Measurements from ENCODE around the gene MKRN3.
"Not testable (repeated sequence)": the region's sequence is repeated elsewhere in the genome, so short reads cannot be mapped to it uniquely, and the experiment has no call there.

MKRN3 gene

DNA sequence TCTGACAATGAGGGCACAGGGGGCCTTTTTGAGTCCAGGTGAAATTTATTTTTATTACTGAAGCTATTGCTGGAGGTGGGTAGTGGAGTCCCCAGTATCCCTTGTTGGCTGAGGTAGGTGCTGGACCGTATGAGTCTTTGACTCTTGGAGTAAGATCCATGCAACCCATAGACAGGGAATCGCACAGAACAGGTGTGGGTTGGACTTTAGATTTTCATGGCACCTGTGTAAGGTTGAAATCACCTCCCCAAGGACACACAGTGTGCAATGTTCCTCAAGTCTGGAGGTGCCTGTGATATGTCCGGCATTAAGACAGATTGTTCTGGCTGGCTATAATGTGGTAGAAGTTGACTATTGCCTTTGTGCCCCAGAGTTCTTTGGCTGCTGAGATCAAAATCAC, 23.5 kb downstream of the MKRN3 start:
- DNase-seq = no peak

DNA sequence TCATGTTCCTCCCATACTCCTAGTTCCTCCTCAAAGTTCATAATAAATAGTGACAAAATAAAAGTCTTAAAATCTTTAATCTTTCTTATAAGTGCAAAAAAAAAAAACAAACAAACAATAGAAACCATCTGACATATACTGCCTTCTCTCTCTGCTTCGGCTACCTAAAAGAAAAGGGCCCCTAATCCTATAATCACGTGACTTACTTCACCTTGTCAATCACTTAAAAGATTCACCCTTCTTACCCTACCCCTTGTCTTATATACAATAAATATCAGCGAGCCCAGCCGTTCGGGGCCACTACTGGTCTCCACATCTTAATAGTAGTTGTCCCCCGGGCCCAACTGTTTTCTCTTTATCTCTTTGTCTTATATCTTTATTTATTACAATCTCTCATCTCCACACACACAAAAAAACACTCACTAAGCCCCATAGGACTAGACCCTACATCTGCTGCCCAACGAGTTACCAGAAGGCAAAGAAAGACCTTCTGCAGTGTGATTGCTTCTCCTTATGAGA, 28.8 kb downstream of the MKRN3 start:
- no peak for DNase-seq

DNA sequence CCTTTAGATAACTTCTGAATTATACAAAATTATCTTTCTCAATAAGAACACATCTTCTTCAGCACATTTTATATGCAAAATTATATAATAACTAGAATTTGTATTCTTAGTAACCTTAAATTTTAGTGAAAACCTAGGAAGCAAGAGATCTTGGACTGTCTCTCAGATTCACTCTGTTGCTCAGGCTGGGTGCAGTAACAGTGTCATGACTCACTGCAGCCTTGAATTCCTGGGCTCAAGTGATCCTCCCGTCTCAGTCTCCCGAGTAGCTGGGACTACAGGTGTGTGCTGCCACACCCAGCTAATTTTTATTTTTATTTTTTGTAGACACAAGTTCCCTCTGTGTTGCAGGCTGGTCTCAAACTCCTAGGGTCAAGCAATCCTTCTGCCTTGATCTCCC, 29.9 kb downstream of the MKRN3 start:
- no peak for DNase-seq

DNA sequence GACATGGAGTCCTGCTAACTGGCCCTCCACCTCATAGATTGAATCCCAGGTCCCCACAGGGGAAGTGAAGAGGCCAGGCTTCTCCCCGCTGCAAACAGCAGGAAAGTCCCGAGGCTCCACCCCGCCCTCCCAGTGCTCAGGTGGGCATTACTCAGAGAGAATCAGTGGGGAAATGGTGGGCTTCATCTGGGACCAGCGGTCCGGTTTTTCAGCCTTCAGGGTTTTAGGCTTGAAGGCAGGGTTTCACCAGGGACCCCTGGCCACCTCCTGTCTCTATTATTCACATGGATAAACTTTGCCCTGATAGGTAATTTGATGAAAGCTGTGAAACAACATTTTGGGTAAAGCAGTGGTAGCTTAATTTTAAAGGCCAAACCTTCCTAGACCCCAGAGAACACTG, 31.3 kb downstream of the MKRN3 start:
- DNase-seq = no peak

DNA sequence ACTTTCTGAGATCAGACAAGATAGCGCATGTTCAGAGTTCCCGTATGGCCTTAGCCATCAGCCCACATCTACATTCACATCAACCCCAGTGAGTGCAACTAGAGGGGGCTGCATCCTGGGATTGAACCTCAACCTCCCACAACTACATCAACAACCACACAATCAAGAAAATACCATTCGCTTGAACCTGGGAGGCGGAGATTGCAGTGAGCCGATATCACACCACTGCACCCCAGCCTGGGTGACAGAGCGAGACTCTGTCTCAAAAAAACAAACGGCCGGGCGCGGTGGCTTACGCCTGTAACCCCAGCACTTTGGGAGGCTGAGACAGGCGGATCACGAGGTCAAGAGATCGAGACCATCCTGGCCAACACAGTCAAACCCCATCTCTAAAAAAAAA, 31.8 kb downstream of the MKRN3 start:
- DNase-seq = not testable (repeated sequence)

GRCh38 chr15:23599053-23599452, 33.6 kb downstream of the MKRN3 start:
- no peak for DNase-seq

DNA sequence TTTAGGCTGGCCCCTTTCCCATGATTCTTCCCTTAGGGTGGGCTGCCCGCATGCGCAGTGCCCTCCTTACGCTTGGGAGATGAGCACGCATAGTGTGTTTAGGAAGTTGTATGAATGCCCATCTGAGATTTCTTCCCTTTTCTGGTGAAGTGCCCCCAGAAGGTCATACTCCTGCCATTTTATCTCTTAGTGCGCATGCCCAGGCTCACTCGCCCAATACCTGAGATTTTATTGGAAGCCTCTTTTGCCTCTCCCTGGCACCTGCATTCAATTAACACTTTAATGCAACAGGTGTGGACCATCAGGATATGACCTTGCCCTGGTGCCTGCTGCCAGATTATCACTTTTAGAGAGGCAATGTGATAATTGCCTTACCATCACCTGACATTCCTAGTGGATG, 36.6 kb downstream of the MKRN3 start:
- no peak for DNase-seq

DNA sequence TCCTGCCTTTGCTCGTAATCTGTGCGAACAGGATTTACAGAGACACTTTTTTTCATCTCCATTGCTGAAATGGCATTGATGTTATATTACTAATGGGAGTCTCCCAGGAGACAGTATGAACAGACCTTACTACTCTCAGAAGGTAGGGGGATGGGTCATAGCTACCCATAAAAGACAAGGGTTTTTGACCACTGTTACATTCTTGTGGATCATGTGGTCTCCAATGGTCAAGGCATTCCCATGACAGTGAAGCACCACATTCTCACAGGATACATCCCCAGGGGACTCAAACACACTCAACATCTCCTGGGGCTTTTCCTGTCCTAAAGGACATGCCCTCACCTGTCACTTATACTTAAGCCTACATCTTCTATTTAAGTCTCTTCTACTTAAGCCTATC, 40.8 kb downstream of the MKRN3 start:
- DNase-seq = no peak

DNA sequence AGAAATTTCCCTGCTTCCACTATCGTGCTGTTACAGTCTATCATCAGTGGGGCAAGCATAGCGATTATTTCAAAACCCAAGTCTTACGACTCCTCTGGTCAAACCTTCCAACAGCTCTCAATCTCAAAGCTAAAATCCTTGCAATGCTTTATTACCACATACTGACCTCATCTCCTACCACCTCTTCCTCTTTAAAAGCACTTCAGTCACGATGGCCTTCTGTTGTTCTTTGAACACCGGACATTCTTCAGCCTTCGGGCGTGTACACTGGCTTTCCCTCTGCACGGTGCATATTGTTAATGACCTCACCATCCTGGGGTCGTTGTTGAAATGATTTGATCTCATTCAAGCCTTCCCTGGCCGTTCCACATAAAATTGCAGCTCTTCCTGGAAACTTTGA, 51.1 kb downstream of the MKRN3 start:
- no peak for DNase-seq
